CD1c-positive myeloid dendritic cell (primary cell): ENCODE results near the gene TRIM4.
A peak's percentile ranks its signal among the peaks of the same experiment; 100 is the strongest.
"Not testable (repeated sequence)": the region's sequence is repeated elsewhere in the genome, so short reads cannot be mapped to it uniquely, and the experiment has no call there.

ENCODE experiments used
- DNase-seq: peaks from one replicate; pipeline ENCODE4 v3.0.0-alpha.2; 2016; ENCODE audit errors: extremely low spot score

TRIM4 gene, protein sequence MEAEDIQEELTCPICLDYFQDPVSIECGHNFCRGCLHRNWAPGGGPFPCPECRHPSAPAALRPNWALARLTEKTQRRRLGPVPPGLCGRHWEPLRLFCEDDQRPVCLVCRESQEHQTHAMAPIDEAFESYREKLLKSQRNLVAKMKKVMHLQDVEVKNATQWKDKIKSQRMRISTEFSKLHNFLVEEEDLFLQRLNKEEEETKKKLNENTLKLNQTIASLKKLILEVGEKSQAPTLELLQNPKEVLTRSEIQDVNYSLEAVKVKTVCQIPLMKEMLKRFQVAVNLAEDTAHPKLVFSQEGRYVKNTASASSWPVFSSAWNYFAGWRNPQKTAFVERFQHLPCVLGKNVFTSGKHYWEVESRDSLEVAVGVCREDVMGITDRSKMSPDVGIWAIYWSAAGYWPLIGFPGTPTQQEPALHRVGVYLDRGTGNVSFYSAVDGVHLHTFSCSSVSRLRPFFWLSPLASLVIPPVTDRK

DNA sequence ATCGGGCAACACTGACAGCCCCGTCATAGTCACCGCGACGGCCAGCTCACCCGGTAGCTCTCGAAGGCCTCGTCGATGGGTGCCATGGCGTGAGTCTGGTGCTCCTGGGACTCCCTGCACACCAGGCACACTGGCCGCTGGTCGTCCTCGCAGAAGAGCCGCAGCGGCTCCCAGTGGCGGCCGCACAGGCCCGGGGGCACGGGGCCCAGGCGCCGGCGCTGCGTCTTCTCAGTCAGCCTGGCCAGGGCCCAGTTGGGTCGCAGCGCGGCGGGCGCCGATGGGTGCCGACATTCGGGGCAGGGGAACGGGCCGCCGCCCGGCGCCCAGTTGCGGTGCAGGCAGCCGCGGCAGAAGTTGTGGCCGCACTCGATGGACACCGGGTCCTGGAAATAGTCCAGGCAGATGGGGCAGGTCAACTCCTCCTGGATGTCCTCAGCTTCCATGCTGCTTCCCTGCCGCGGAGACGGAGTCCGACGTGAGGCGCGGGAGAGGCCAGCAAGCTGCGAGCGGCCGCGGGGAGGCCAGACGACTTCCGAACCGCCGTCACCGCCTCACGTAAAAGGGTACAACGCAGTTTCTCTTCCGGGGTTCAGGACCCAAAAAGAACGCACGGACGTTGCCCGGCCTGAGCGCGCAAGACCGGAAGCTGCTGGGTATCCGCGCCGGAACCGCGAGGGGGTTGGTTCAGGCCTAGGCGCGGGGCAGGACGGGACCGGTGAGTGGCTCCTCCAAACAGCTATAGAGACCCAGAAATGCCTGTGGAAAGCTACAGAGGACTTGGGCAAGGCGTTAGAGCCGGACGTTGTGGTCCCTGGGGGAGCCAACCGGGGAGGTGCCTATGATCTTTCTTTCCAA lies at the start of gene TRIM4:
TSS of gene TRIM4 (minus strand) at position 572 of the 855 bp plus-strand sequence. CDS start at position 443, 129 bp downstream.
- peak; percentile 94 for DNase-seq

DNA sequence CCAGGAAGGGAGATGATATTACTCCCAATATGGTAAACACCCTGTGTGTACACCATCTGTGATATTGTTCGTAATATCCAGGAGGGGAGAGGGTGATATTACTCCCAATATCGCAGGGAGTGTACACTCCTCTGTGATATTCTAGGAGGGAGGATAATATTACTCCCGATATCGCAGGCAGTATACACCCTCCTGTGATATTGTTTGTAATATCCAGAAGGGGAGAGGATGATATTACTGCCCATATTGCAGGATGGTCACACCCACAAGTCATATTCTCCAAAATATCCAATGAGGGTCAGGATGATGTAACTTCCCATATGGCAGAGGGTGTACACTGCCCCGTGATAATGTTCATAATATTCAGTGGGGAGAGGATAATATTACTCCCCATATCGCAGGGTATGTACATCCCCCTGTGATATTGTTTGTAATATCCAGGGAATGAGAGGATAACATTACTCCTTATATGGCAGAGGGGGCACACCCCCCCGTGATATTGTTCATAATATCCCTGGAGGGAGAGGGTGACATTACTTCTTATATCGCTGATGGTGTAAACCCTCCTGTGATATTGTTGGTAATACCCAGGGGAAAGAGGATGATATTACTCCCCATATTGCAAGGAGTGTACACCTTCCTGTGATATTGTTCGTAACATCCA lies 39.4 kb upstream of the TRIM4 start:
- no peak for DNase-seq

DNA sequence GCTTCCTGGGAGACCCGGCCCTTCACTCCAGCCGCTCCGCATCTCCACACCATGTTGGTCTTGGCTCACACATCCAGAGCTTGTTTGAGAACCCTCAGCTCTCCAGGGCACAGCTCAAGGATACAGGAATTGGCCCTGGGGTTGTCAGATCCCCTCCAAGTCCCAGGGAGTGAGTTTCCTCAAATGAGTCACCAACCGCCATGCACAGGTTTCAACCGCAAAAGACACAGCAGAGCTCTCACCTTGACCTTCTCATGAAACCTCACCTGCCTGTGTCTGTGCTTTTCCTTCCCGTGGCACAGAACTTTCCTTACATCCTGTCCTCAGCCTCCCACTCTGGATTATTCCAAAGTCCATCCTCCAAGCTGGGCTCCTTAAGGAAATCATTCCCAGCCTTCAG lies 35.9 kb upstream of the TRIM4 start:
- DNase-seq, result no peak

DNA sequence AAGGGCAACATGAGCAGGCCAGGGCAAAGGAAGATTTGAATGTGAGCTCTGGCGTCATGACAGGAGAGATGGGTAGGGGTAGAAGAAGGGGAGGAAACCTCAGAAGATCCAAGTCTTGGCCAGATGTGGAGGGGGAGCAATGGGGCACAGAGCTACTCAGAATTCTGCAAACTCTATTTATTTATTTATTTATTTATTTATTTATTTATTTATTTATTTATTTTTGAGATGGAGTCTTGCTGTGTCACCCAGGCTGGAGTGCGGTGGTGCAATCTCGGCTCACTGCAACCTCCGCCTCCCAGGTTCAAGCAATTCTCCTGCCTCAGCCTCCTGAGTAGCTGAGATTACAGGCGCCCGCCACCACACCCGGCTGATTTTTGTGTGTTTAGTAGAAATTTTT lies 35.3 kb upstream of the TRIM4 start:
- DNase-seq, result not testable (repeated sequence)

DNA sequence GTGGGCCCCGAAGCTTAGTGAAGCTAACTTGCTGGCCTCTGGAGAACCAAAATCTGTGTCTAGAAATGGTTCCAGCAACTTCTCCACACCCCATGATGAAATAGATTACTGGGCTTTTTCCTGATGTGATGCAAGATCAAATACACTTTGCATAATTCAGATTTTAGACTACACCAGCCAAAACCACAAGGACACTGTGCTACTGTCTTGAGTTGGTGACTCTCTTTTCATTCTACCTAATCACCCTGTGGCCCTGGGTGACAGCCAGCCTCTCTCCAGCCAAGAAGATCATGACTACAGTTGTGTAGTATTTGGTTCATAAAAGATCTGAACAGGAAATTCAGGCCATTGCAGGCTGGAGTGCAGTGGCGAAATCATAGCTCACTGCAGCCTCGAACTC lies 34.3 kb upstream of the TRIM4 start:
- DNase-seq, result peak; percentile 39

DNA sequence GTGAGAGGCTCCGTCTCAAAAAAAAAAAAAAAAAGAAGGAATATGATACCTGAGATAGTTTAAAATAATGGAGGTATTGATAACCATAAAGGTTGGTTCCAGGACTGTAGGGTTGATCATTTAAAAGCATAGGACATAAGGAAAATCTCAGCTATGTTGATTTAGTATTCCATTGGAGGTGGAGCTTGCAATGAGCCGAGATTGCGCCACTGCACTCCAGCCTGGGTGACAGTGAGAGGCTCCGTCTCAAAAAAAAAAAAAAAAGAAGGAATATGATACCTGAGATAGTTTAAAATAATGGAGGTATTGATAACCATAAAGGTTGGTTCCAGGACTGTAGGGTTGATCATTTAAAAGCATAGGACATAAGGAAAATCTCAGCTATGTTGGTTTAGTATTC lies 33.3 kb upstream of the TRIM4 start:
- not testable (repeated sequence) for DNase-seq

DNA sequence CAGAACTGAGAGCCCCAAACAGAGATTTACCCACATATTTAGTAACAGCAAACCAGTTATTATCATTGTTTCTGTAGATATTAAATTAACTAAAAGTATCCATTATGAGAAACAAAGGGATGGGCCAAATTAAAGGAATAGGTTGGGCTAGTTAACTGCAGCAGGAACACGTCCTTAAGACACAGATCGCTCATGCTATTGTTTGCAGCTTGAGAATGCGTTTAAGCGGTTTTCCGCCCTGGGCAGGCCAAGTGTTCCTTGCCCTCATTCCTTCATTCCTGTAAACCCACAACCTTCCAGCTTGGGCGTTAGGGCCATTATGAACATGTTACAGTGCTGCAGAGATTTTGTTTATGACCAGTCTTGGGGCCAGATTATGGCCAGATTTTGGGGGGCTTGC lies 31.5 kb upstream of the TRIM4 start:
- DNase-seq, result not testable (repeated sequence)

DNA sequence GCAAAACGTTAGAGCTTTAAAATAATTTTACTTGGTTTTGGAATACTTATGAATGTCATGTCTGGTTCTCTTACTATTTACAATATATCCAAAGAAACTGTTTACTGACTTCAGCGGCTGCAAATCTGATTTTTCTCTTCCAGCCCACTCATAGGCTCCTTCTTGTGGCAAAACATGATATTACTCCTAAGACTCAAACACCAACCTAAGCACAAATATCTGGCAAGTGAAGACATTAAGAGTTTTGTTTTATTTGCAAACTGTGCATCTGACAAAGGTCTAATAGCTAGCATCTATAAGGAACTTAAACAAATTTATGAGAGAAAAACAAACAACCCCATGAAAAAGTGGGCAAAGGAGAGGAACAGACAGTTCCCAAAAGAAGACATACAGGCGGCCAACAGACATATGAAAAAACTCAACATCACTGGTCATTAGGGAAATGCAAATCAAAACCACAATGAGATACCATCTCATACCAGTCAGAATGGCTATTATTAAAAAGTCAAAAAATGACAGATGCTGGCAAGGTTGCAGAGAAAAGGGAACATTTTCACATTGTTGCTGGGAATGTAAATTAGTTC lies 30.4 kb upstream of the TRIM4 start:
- DNase-seq, result peak; percentile 13

DNA sequence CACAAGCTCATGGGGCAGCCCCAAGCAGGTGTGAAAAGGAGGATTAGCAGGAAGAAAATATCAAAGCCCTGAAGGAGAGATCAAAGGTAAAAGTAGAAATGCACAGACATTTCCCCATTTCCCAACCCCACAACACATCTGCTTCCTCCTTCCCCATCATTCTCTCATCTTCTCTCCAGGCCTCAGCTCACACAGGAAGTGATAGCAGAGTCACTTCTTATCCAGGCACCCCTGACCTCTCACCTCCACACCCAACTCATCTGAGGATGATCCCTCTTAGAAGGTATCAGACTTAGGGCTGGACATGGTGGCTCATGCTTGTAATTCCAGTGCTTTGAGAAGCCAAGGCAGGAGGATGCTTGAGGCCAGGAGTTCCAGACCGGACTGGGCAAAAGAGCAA lies 28.3 kb upstream of the TRIM4 start:
- no peak for DNase-seq

DNA sequence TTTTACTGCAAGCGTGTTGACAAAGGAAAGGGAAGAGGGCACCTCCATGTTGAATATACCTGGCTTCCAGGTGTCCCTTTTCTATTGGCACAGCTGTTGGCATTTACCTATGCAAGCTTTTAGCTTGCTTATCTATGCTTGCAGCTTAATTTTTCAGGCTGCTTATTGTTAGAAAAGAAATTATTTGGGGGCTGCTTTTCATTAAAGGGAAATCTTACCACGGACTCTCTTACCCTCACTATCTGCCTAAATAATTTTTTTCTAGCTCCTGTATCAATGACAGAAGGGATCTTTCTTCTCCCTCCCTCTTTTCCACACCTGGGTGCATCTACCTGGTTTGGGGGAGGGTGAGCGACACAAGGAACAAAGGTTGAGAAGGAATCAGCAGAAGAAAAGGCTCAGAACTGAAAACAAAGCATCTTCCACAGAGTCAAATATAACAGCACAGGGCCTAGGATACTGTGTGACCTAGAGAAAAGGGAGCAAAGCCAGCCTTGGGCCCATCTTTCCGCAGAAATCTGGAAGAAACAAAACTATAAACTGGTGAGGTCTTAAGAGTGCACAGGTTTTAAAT lies 25.3 kb upstream of the TRIM4 start:
- no peak for DNase-seq

DNA sequence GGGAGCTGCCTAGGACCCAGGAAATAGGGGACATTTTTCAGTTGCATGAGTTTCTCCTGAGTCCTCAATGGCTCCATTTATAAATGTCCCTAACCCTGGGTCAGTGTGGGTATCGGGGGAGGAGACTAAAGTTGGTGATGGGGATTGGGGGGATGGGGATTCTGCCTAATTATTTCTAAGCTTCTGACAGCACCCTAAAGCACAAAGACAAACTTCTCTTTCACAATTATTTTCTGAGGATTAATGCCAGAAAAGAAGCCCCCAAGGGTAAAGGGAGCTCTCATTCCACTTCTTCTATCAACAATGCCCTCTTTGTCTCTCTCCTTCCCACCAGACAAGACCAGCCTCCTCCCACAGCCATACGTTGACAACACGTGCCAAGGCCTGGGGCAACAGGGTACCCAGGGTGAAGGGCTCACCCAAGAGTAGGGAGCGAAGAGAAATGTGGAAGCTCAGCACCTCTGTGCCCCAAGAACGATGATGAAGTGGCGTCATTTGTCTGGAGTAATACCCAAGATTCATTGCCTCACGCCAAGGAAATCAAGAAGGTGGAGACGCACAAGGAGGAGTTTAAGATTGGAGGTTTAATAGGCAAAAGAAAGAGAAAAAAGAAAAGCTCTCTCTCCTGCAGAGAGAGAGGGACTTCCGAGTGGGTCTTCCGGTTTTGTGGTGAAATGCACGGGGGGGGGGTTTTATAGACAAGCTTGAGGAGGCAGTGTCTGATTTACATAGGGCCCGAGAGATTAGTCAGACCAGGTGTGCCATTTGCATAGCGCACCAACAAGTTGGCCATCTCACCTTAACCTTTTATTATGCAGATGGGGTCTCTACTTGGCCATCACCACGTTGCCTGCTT lies 24.5 kb upstream of the TRIM4 start:
- DNase-seq, result no peak

DNA sequence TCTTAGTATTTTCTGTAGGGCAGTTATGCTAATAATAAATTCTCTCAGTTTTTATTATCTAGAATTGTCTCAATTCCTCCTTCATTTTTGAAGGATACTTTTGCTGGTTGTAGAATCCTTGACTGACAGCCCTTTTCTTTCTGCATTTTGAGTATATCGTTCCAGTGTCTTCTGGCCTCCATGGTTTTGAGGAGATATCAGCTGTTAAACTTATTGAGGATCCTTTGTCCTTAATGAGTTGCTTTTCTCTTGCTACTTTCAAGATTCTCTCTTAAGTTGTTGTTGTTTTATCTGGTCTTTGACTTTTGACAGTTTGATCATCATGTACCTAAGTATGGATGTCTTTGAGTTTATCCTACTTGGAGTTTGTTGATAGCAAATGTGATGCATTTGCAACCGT lies 19.0 kb upstream of the TRIM4 start:
- DNase-seq, result no peak

DNA sequence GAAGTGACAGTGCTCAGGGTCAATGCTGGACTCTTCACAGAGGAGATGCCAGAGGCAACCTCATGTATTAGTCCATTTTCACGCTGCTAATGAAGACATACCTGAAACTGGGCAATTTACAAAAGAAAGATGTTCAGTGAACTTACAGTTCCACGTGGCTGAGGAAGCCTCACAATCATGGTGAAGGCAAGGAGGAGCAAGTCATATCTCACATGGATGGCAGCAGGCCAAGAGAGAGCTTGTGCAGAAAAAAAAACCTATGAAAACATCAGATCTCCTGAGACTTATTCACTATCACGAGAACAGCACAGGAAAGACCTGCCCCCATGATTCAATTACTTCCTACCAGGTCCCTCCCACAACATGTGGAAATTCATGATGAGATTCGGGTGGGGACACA lies 15.7 kb upstream of the TRIM4 start:
- not testable (repeated sequence) for DNase-seq

DNA sequence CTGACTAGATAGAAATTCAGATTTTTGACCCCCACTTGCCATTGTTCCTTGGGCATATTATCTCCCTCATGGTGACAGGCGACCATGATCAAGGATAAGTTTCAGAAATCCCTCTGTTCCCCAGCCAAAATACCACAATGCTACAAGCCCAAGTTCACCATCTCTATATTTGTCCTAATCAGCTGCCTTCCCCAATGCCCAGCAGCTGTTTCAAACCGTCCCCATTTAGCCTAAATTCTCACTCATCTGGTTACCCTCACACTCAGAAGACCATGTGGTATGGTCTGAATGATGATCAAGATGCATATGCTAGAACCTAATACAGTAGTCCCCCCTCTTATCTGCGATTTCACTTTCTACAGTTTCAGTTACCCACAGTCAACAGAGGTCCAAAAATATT lies 11.0 kb upstream of the TRIM4 start:
- no peak for DNase-seq

DNA sequence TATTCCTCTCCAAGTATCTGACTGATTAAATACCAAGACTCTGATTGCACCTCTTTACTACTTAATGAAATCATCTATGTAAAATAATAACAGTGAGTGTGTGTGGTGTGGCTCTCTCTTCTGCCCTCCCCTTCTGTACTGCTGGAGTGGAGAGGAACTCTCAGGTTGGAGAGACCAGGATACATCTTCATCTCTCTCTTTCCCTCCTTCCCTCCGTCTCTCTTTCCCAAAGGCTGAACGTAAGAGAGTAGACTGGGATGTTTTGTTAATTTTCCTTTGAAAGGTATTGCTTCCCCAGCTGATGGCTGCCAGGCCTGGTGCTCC lies 10.4 kb upstream of the TRIM4 start:
- DNase-seq, result no peak

DNA sequence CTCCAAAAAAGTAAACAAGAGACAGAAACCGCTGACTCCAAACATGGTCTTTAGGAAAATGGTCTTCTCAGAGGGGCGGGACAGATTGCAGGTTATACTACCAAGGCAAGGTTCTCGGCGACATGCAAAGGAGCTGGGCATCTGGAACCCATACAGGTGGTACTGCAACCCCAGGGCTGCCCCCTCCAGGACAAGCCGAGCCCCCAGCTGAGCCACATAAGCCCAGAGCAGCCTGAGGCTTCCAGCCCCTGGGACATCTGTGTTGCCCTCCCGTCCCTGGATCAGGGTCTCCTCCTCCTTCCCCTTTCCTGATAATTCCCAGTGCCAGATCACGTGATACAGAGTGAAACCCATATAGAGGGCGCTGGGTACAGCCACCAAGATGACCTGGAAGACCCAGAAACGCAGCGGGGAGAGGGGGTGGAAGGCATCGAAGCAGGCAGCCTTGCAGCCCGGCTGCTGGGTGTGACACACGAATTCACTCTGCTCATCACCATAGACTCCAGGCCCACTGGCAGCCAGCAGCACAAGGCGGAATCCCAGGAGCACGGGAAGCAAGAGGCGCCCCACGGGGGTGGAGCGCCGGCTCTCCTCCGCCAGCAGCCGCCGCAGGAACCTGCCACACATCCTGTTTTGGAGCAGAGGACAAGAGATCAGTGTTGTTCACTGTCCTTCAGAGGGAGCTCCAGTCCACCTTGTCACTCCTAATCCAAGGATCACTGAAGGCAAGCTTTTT lies 9.8 kb upstream of the TRIM4 start, which contains the start of gene GJC3:
TSS of gene GJC3 (minus strand) at position 627 of the 736 bp plus-strand sequence. CDS start at position 627, 0 bp downstream.
- DNase-seq, result peak; percentile 63

DNA sequence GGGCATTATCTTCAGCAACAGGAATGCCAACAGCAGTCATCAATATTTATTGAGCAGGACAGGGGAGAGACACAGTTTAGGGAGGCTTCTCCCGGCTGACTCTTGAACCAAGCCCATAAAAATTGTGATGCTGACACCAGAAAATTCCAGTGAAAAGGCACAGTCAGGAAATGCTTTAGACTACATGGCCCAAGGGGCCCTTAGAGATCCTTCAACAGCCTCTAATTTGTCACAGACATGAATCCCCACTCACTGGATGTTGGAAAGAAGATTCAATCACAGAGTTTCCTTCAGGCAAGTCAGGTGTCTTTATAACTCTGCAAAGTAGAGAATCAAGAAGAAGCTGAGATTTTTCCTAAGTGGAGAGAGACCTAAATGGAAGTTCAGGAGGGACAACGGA lies 8.9 kb upstream of the TRIM4 start:
- no peak for DNase-seq

DNA sequence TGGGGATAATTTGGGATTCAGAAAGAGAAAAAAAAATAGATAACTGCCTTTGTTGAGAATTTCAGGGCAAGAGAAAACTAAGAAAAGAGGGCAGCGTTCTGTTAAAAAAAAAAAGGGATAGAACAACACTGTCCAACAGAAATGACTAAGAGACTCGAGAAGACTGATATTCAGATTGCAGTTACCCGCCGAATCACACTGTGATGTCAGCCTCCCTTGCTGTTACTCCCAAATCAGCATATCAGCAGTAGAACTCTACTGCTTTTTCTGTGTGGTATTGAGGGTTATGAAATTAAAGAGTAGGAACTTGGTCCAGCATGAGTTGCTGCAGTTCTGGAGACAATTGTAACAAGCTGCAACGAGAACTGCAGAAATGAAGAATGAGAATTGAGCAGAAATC lies 8.2 kb upstream of the TRIM4 start:
- DNase-seq, result no peak

DNA sequence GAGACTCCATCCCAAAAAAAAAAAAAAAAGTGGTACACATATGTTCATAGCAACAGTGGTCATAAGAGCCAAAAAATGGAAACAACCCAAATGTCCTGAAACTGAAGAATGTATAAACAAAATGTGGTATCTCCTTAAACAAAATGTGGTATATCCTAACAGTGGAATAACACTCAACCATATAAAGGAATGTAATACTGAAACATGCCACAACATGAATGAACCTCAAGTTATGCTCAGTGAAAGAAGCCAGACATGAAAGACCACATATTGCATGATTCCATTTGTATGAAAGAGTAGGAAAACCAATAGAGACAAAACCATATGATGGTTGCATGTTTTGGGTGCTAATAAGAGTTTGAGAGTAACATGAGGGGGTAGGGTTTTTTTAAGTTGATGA lies 7.0 kb upstream of the TRIM4 start:
- no peak for DNase-seq

DNA sequence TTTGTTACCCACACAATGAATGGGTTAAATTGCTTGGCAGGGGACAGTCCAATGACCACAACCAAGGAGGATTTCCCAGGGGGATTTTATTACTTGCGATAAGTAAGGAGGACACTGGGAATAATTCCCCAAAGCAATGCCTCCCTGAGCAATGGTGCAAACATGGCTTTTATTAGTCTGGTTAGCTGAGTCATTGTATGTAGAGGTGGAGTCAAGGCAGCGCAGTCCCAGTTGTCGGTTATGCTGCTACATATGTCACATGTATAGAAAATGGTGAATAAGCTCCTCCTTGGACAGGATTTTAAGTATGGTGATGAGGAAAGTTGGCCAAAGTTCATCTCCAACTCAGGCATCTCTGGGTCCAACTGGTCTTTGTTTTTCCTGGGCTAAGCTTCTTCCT lies 3.9 kb upstream of the TRIM4 start:
- DNase-seq, result no peak
